ENCODE results near the gene S100A16.
"Not testable (repeated sequence)": the region's sequence is repeated elsewhere in the genome, so short reads cannot be mapped to it uniquely, and the experiment has no call there.

Gene S100A16

DNA sequence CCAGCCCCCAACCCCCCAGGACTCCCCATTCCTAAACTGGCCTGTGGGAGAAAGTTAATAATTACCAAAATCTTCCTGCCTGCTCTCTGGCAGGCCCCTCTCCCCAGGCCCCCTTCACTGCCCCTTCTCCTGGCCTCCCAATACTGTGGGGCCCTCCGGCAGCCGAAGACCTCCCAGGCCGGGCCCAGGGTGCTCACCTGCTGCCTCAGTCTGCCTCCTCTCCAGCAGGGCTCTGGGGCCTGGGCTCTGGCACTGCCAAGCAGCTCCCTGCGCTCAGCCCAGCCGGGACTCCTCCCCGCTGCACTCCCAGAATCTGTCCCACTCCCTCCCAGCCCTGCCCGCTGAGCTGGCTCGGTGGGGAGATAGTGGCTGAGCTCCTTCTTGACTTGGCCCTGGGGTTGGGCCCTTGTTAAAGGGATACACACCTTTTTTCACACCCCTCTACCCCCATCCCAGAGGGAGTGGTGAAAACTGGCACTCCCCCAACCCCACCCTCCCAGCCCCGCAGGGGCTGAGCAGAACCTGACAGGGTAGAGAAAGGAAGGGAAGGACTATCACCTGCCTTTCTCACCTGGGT, at the start of gene S100A16:
S100A16 (minus strand) TSS at position 383 of the 577 bp plus-strand sequence. CDS start 4,986 bp downstream, outside the sequence.
- no peak for DNase-seq (ENCODE audit: low read depth)

GRCh38 chr1:153662269-153662668, 49.3 kb upstream of the S100A16 start:
- DNase-seq (ENCODE audit: low read depth) = no peak

DNA sequence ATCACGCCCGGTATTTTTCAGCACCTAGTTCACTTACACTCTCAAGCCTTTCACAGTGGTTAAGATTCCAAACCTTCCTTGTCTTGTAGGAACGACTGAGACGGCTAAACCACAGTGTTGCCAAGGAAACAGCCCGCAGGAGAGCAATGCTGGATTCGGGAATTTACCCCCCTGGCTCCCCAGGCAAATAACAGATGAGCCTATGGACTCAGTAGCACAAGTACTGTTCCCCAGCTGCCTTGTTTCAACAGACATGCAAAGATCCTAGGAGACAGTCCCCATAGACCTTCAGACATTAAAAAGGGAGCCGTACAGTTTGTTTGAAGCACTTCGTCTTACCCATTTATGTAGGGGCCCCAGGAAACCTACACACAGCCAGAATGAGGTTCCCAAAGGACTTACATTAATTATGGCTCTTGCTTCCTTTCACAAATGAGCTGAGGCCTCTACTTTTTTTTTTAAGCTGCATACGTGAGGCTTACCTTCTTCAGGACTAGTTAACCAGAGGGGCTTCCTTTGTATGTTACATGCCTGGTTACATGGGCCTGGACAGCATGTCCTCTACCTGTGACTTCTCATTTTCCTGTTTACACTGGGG, 48.3 kb upstream of the S100A16 start:
- DNase-seq (ENCODE audit: low read depth) = no peak

DNA sequence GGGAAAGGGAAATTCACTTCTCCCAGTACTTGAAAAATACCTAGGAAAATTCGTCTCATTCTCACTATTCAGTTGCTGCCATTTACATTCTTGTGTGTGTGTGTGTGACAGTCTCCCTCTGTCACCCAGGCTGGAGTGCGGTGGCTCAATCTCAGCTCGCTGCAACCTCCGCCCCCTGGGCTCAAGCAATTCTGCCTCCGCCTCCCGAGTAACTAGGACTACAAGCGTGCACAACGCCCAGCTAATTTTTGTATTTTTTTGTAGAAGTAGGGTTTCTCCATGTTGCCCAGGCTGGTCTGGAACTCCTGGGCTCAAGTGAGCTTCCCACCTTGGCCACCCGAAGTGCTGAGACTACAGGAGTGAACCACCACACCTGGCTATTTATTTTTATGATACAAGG, 46.7 kb upstream of the S100A16 start:
- DNase-seq (ENCODE audit: low read depth) = no peak

DNA sequence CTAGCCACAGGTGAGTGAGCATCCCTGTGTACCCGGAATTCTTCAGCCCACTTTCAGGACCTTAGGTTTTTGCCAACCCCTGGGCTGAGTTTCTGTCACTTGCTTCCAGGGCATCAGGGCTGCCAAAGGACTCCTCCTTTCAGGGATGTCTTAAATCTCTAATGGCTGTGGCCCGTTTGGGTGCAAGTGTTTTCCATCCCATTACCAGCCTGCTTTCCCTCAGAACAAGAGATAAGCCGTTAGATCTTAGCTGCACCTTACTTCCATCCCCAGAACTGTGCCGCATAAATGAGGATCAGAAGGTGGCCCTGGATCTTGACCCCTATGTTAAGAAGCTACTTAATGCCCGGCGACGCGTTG, 46.2 kb upstream of the S100A16 start:
- DNase-seq (ENCODE audit: low read depth) = no peak

DNA sequence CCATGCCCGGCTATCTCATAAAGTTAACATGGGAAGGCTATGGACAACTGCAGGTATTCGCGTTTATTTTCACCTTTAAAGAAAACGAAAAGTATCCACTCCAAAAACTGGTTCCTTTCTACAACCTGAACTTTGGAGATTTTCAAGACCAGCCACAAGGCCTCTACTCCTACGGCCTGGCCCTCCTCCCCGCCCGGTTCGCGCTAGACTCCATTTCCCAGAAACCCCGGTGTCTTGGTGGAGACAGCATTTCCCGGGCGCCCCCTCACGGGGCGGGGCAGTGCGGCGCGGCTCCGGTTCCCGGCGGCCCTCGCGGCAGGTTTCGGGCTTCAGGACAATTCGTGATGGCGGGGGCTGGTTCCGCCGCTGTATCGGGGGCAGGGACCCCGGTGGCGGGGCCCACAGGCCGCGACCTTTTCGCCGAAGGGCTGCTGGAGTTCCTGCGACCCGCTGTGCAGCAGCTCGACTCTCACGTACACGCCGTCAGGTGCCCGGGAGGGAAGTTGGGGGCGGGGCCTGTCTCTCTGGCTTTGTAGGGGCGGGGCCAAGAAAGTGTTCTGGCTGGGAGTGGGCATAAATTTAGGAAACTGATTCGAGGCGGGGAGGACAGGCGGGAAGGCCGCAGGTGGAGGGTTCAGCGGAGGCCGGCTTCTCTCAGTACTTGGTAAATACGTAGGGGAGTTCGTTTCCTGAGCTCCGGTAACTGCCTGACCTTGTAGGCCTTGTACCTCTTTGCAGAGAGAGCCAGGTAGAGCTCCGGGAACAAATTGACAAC, 45.6 kb upstream of the S100A16 start, which contains the start of gene SNAPIN:
SNAPIN (plus strand) TSS at position 304 of the 775 bp plus-strand sequence; CDS start at position 345, 41 bp downstream.
- peak; percentile 84 for DNase-seq (ENCODE audit: low read depth)

GRCh38 chr1:153655333-153655732, 42.4 kb upstream of the S100A16 start:
- no peak for DNase-seq (ENCODE audit: low read depth)

DNA sequence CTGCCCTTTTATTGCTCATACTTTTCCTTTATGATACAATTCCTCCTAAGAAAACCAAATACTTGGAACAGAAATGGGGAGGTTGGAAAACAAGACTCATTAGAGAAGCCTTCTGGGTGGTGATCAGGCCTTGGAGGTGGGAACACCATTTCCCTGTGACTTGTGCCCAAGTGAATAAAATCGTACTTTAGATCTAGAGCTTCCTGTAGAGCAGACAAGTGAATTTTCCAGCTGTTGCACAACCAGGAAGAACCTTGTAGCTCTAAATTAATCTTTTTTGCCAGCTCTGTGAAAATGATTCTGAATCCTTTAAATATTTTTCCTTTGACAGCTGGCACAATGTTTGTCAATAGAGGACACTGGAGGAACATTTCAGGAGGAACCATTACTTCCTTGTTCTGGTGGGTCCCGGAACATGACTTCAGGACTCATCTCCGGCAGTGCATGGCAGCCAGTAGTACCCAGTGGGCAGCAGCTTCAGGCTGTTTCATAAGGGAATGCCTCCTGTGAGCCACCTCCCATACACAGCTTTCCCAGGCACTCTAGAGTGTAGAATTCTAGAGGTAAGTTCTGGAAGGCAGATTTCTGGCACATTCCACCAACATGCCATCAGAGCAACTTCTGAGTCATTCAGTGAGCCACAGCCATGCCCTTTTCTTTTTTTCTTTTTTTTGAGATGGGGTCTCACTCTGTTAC, 40.0 kb upstream of the S100A16 start:
- DNase-seq (ENCODE audit: low read depth) = no peak

- DNase-seq (ENCODE audit: low read depth) = no peak
These were observed 38.8 kb upstream of the S100A16 start for GRCh38 chr1:153651771-153652170.

- DNase-seq (ENCODE audit: low read depth) = no peak
These were observed 36.9 kb upstream of the S100A16 start for GRCh38 chr1:153649863-153650235.

DNA sequence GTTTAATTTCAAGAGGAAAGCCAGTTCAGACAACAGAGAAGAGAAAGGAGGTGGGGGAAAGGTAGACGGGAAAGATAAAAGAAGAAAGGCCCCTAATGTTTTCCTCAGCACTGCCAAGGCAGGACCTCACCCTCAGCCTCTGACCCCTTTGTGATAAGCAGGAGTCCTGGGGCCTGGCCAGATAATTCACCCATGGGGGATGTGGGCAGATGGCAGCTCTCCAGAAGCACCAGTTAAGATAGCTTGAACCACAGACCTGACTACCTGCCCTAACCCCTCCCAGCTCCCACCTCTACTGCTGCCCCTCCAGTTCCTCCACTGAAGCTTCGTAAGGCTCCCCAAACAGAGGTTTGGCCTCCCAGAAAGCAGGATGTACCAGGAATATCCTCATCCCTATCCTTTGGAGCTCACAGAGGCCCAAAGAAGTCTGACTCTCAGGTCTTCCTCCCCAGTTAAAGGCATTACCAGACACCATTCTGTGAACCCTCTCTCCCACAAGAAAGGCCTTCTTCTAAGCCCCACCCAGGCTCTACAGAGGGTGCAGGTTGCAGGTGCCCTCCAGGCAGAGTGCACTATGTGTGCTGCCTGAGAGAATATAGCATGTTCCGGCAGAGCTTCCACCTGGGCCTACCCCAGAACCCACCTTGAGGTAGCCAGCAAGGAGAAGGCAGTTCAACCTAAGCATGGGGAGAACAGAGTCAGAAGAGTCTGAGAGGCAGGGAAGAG, 36.4 kb upstream of the S100A16 start:
- DNase-seq (ENCODE audit: low read depth) = no peak

GRCh38 chr1:153648000-153648643, 35.2 kb upstream of the S100A16 start:
- no peak for DNase-seq (ENCODE audit: low read depth)

DNA sequence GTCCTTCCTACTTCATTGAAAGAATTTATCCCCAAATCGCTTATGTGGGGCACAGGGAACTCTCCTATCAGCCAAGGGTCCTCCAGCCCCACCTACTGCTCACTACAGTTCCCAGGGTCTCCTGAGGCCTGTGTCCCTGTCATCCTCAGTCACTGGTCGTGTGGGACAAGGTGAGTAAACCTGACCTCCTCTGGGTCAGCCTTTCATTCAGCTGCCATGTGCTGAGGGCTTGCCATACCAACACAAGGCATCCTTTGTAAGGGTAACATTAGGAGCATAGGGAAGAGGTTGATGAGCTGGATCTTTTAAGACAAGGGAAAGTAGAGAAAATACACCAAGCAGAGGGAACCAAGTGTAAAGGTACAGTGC, 34.4 kb upstream of the S100A16 start:
- no peak for DNase-seq (ENCODE audit: low read depth)

DNA sequence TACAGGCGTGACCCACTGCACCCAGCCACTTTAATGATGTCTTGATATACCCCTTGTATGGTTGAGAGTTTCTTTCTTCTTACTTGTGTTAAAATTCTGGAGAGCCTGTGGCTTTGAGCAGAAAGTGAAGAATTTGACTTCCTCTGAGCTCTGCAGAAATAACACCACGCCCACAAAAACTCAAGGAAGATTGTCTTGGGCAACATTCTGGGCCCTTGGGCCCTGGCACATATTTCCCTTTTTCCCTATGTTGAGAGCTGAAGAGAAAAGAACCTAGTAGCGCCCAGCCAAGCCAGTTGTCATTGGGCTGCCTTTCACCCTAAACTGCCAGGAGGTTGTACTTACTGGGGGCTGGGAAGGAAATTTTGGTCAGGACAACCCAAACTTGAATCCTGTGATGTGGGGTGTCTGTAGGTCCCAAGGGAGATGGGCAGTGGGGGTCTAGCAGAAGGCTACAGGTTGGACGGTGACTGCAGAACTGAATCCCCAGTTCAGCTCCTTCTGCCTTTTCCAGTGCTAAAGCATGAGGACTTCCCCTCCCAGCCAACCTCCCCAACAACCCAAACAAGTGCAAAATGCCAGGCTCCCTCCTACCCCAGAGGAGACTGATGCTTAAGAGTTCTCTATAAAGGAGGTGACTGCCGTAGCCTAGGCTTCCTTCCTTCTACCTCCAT, 33.9 kb upstream of the S100A16 start:
- no peak for DNase-seq (ENCODE audit: low read depth)

GRCh38 chr1:153643816-153644215, 30.9 kb upstream of the S100A16 start:
- no peak for DNase-seq (ENCODE audit: low read depth)

DNA sequence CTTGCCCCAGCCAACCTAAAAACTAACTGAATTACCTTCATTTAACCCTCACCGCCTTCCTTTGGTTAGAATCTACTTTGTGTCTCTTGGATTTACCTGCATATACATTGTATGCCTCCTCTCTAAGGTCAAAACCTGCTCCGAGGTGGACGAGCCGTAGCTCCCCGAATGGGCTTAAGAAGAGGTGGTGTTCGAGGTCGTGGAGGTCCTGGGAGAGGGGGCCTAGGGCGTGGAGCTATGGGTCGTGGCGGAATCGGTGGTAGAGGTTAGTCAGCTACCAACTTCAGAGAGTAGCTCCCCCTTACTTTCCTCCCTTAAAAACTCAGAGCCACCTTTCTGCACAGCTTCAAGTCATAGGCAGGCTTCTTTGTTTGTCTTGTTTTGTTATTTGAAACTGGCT, 30.2 kb upstream of the S100A16 start:
- DNase-seq (ENCODE audit: low read depth) = no peak

DNA sequence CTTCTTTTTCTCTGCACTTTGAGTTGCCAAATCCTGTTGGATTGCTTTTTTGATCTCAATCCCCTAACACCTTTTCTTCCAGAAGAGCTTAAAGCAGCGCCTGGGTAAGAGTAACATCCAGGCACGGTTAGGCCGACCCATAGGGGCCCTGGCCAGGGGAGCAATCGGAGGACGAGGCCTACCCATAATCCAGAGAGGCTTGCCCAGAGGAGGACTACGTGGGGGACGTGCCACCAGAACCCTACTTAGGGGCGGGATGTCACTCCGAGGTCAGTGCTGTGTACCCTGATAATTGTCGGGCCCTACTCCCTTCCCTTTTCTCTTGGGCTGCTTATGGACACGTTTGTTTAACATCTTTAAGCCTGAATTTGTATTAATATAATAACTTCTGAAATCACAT, 29.2 kb upstream of the S100A16 start:
- DNase-seq (ENCODE audit: low read depth) = no peak

GRCh38 chr1:153640861-153641260, 27.9 kb upstream of the S100A16 start:
- DNase-seq (ENCODE audit: low read depth) = no peak

- DNase-seq (ENCODE audit: low read depth) = not testable (repeated sequence)
These were observed 27.3 kb upstream of the S100A16 start for GRCh38 chr1:153640213-153640612.

- no peak for DNase-seq (ENCODE audit: low read depth)
These were observed 26.3 kb upstream of the S100A16 start for GRCh38 chr1:153639280-153639679.

- no peak for DNase-seq (ENCODE audit: low read depth)
These were observed 25.3 kb upstream of the S100A16 start for GRCh38 chr1:153638261-153638660.

All from activated gamma-delta T cell treated with anti-CD3 and anti-CD28 coated beads, Interleukin-2, amount 50 U/mL, for 16 hours (primary cell).